Keratinocyte (primary cell): ENCODE data around the gene CALM1. TPM values are rescaled to one million over a fixed set of nuclear protein-coding genes. Genes with fewer than 3 reads are reported as not detected.

Experiments
- DNase-seq: peaks from one replicate; pipeline ENCODE4 v3.0.0-alpha.2; 2011; ENCODE audit warnings: low read depth, missing footprints, low spot score
- FAIRE-seq: peaks from 2 replicates; lab custom pipeline; 2011; peaks lifted over from hg19 to GRCh38; lab: Jason Lieb, UNC
- H2AFZ ChIP-seq: 2 replicates; pipeline ENCODE4 v1.6.0; 2012; ENCODE audit warnings: low read length, control low read depth, inconsistent platforms; ENCODE audit not compliant: control insufficient read depth
- H3K27ac ChIP-seq: 2 replicates; pipeline ENCODE4 v1.5.1; 2011; ENCODE audit warnings: low read length; ENCODE audit not compliant: control insufficient read depth, insufficient read depth
- H3K27me3 ChIP-seq: 3 replicates; pipeline ENCODE4 v1.6.0; 2011; ENCODE audit warnings: low read length; ENCODE audit not compliant: control insufficient read depth, insufficient read depth; ENCODE audit errors: extremely low read depth
- H3K36me3 ChIP-seq, 2 experiments: 2 replicates in 1 of 2; 3 replicates in 1 of 2; pipeline ENCODE4 v1.5.1; 2011; ENCODE audit warnings: low read length in 2 of 2, mild to moderate bottlenecking in 1 of 2; ENCODE audit not compliant: control insufficient read depth in 2 of 2, insufficient read depth in 2 of 2; ENCODE audit errors: extremely low read depth in 1 of 2
- H3K4me1 ChIP-seq: 3 replicates; pipeline ENCODE4 v1.5.1; 2011; ENCODE audit warnings: low read length; ENCODE audit not compliant: control insufficient read depth, insufficient read depth; ENCODE audit errors: extremely low read depth
- H3K4me2 ChIP-seq: 3 replicates; pipeline ENCODE4 v1.6.0; 2011; ENCODE audit warnings: low read depth, low read length; ENCODE audit not compliant: control insufficient read depth, insufficient read depth; ENCODE audit errors: extremely low read depth
- H3K4me3 ChIP-seq, 3 experiments: fragments of 200-600 bp in 1 of 3; sonication (generic) in 1 of 3; 2 replicates in 2 of 3; 3 replicates in 1 of 3; pipeline ENCODE4 v1.5.1; 2011 to 2016; ENCODE audit warnings: low read length in 3 of 3, mild to moderate bottlenecking in 3 of 3, control low read depth in 2 of 3, inconsistent platforms in 1 of 3, low read depth in 1 of 3, mixed read lengths in 1 of 3, mixed run types in 1 of 3, moderate library complexity in 1 of 3; ENCODE audit not compliant: control insufficient read depth in 2 of 3, insufficient read depth in 2 of 3; ENCODE audit errors: extremely low read depth in 1 of 3
- H3K79me2 ChIP-seq: 2 replicates; pipeline ENCODE4 v1.6.0; 2012; ENCODE audit warnings: low read length; ENCODE audit not compliant: control insufficient read depth, insufficient read depth
- H3K9ac ChIP-seq: 3 replicates; pipeline ENCODE4 v1.6.0; 2011; ENCODE audit warnings: low read length; ENCODE audit not compliant: control insufficient read depth, insufficient read depth; ENCODE audit errors: extremely low read depth
- H3K9me1 ChIP-seq: 3 replicates; pipeline ENCODE4 v1.6.0; 2011; ENCODE audit warnings: low read length; ENCODE audit not compliant: control insufficient read depth, insufficient read depth; ENCODE audit errors: extremely low read depth
- H3K9me3 ChIP-seq: 2 replicates; pipeline ENCODE4 v1.5.1; 2012; ENCODE audit warnings: low read depth, low read length; ENCODE audit not compliant: control insufficient read depth
- H4K20me1 ChIP-seq: 3 replicates; pipeline ENCODE4 v1.6.0; 2011; ENCODE audit warnings: low read length; ENCODE audit not compliant: control insufficient read depth, insufficient read depth; ENCODE audit errors: extremely low read depth
- CTCF ChIP-seq, 3 experiments: IDR thresholded peaks in 1 of 3; conservative IDR thresholded peaks in 1 of 3; optimal IDR thresholded peaks in 1 of 3; 2 replicates in 2 of 3; 3 replicates in 1 of 3; pipeline versions ENCODE3 to v1.5.1; 2011; ENCODE audit warnings: low read length in 3 of 3, mild to moderate bottlenecking in 3 of 3, moderate library complexity in 2 of 3, control low read depth in 1 of 3, inconsistent platforms in 1 of 3; ENCODE audit not compliant: insufficient read depth in 2 of 3; ENCODE audit errors: extremely low read depth in 1 of 3
- EZH2 ChIP-seq: IDR thresholded peaks from one replicate; pipeline ENCODE4 v1.6.1; 2012; ENCODE audit warnings: inconsistent platforms, mild to moderate bottlenecking, low read length, moderate library complexity
- dilution Hi-C: fragments of 300-500 bp; cut with MboI; formaldehyde crosslinking; loops from one replicate; pipeline ENCODE4 v1.7.0; 2020; ENCODE audit warnings: low sequenced_read_pairs; ENCODE audit not compliant: extremely low pct_ligation_motif_present
- polyA plus RNA-seq, 5 experiments: library from polyadenylated mRNA; depleted of rRNA in 3 of 5; stranded (reverse) in 3 of 5; stranded (forward) in 1 of 5; unstranded in 1 of 5; fragments of >200 nt; gene quantifications; 1 replicate in 1 of 5; 2 replicates in 3 of 5; 3 replicates in 1 of 5; pipeline versions ENCODE4 v1.2.1 to v1.2.3, GENCODE V29; 2011 to 2012; ENCODE audit warnings: missing spikeins in 2 of 5, low read depth in 1 of 5, low replicate concordance in 1 of 5

Gene CALM1
- polyA plus RNA-seq, 1 donor (not counting 4 experiments of a cell fraction or from before 2014, with no cell fraction given), result 575 TPM

DNA sequence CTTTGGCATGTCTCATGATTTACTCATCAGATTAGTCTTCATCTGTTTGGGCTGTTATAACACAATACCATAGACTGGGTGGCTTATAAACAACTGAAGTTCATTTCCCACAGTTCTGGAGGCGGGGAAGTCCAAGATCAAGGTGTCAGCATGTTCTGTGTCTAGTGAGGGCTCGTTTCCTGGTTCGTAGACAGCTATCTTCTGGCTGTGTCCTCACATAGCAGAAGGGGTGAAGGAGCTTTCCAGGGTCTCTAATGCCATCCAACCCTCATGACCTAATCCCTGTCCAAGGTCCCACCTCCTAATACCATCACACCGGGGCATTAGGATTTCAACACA, 34.3 kb upstream of the CALM1 start:
- Histone ChIP-seq H3K27me3 (no peaks in the 10 kb centered on the region), H3K9me3 (no peaks in the 10 kb centered on the region), H3K79me2 (no peaks in the 10 kb centered on the region), H3K9ac (no peak overlapping the region), H2AFZ (no peak overlapping the region), H3K4me1 (no peaks in the 10 kb centered on the region), H3K9me1 (no peaks in the 10 kb centered on the region), H3K4me3 (no peak overlapping the region), H4K20me1 (no peaks in the 10 kb centered on the region), H3K36me3 (no peaks in the 10 kb centered on the region), H3K4me2 (no peak overlapping the region), H3K27ac (no peak overlapping the region)
- dilution Hi-C loops, result no loop called here
- no peak for FAIRE-seq
- no peak for TF ChIP-seq EZH2
- no peak for TF ChIP-seq CTCF (optimal IDR thresholded peaks at IDR 0.05 in 1 of 3, IDR thresholded peaks at IDR 0.05 in 1 of 3, conservative IDR thresholded peaks at IDR 0.05 in 1 of 3; ENCODE audit: extremely low read depth in 1 of 3, insufficient read depth in 2 of 3, low read length in 3 of 3)
- no peak for DNase-seq

GRCh38 chr14:90368946-90369721, 27.7 kb upstream of the CALM1 start:
- no peaks in the 10 kb centered on the region for H3K4me1 ChIP-seq
- FAIRE-seq, result peak; percentile 60
- TF ChIP-seq CTCF (optimal IDR thresholded peaks at IDR 0.05 in 1 of 3, IDR thresholded peaks at IDR 0.05 in 1 of 3, conservative IDR thresholded peaks at IDR 0.05 in 1 of 3; ENCODE audit: extremely low read depth in 1 of 3, insufficient read depth in 2 of 3, low read length in 3 of 3), result no peak
- TF ChIP-seq EZH2, result no peak
- no peak overlapping the region for H3K9ac ChIP-seq
- no peak overlapping the region for H3K4me2 ChIP-seq
- dilution Hi-C loops, result no loop called here
- H3K27ac ChIP-seq, result no peak overlapping the region
- H4K20me1 ChIP-seq, result no peaks in the 10 kb centered on the region
- H3K9me1 ChIP-seq, result no peaks in the 10 kb centered on the region
- no peak for DNase-seq
- H3K4me3 ChIP-seq, result no peak overlapping the region
- no peaks in the 10 kb centered on the region for H3K79me2 ChIP-seq
- H3K27me3 ChIP-seq, result no peaks in the 10 kb centered on the region
- H2AFZ ChIP-seq, result no peak overlapping the region
- H3K9me3 ChIP-seq, result no peaks in the 10 kb centered on the region
- no peaks in the 10 kb centered on the region for H3K36me3 ChIP-seq
